A673 (cell line): ENCODE data around the gene MYRFL.

Source experiments
- CTCF ChIP-seq: fragments of 300-800, 200-600 bp; sonication (generic); conservative IDR thresholded peaks from 2 replicates; pipeline ENCODE4 v1.5.1; 2017; ENCODE audit warnings: low read depth, mild to moderate bottlenecking, antibody characterized with exemption, low read length, moderate library complexity, mixed read lengths
- EZH2 ChIP-seq: fragments of 200-600 bp; sonication (generic); IDR thresholded peaks from 2 replicates; pipeline ENCODE4 v1.6.1; 2017; ENCODE audit warnings: borderline replicate concordance, low read depth, mild to moderate bottlenecking, mixed read lengths, antibody characterized with exemption, low read length; ENCODE audit not compliant: poor library complexity, severe bottlenecking

DNA sequence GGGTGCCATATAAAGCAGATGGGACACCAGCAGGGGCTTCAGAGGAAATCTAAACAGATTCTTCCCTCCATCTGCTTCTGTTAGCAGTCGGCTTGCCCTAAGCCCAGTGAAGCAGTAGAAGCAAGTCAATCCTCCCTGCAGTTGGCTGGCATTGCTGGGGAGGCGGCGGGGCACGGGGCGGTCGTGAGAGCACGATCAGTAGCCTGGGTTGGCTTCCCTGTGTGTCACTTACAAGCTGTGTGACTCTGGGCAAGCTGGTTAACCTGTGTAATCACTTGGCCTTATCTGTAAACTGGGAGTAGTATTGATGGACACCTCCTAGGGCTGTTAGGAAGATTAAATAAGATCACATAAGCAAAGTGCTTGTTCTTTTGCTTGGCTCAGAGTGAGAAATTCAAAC, 19.4 kb downstream of the MYRFL start:
- TF ChIP-seq CTCF (no peak), EZH2 (no peak)
